Measurements from ENCODE around the gene FAM221B. TPM values are rescaled to one million over a fixed set of nuclear protein-coding genes. Genes with fewer than 3 reads are reported as not detected.

Gene FAM221B
- polyA plus RNA-seq, 4 donors = 0.09 TPM; not detected in 3

DNA sequence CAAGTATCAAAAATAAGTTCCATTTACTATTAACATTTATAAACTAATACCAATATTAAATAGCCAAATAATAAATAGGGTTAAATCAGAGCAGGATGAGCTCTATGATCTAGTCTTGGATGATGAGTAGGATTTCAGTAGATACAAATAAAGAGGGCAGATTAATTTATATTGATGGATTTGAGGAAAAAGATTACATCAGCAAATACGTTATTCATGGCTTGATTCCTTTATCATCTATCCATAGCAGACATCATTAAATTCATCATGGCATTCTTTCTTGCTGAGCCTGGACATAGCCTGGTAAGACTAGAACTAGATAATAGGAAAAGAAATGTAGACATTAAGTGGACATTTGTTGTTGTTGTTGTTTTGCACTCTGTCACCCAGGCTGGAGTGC is 61.1 kb downstream of the FAM221B start:
- FAIRE-seq = no peak
- Histone ChIP-seq H3K4me3 (ENCODE audit: low read depth in 1 of 3, low read length in 3 of 3) (no peak overlapping the region), H3K27me3 (ENCODE audit: control insufficient read depth in 3 of 3, insufficient read depth in 3 of 3, low read length in 3 of 3) (no peaks in the 10 kb centered on the region), H3K27ac (ENCODE audit: low read depth in 1 of 3, low read length in 2 of 3) (no peak overlapping the region), H3K9me3 (ENCODE audit: control insufficient read depth in 2 of 2, insufficient read depth in 1 of 2, low read depth in 1 of 2, low read length in 1 of 2) (no peaks in the 10 kb centered on the region), H3K36me3 (ENCODE audit: control insufficient read depth in 3 of 3, insufficient read depth in 2 of 3, low read depth in 1 of 3, low read length in 3 of 3) (no peaks in the 10 kb centered on the region), H3K4me1 (ENCODE audit: control insufficient read depth in 3 of 3, insufficient read depth in 2 of 3, low read depth in 1 of 3, low read length in 2 of 3) (peaks cover 2 to 19% (median 8%) of the 10 kb centered on the region in 3 donors)
- DNase-seq = no peak
- WGBS, 3 donors = 85 to 100% (median 94%) methylated on average over 1 of the region's 1 CpG

DNA sequence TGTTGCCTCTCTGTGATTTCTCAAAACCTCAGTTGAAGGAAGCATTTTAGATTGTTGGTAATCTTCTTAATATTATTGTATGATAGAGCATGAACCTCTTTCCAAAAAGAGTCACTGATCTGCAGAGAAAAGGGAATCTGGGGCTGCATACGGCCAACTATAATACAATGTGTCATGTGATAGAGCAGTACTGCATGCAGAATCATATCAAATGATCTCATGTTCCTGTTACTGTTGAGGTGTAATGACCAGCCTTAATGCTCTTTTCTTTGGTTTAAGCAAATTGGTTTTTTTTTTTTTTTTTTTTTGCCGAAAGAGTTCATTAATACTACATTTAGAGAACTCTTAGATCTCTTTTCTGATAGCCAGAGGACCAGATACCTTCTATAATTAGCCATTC is 61.5 kb downstream of the FAM221B start:
- Histone ChIP-seq H3K27me3 (ENCODE audit: control insufficient read depth in 3 of 3, insufficient read depth in 3 of 3, low read length in 3 of 3) (no peaks in the 10 kb centered on the region), H3K36me3 (ENCODE audit: control insufficient read depth in 3 of 3, insufficient read depth in 2 of 3, low read depth in 1 of 3, low read length in 3 of 3) (no peaks in the 10 kb centered on the region), H3K4me3 (ENCODE audit: low read depth in 1 of 3, low read length in 3 of 3) (no peak overlapping the region), H3K27ac (ENCODE audit: low read depth in 1 of 3, low read length in 2 of 3) (no peak overlapping the region), H3K4me1 (ENCODE audit: control insufficient read depth in 3 of 3, insufficient read depth in 2 of 3, low read depth in 1 of 3, low read length in 2 of 3) (peaks cover 2 to 15% (median 8%) of the 10 kb centered on the region in 3 donors), H3K9me3 (ENCODE audit: control insufficient read depth in 2 of 2, insufficient read depth in 1 of 2, low read depth in 1 of 2, low read length in 1 of 2) (no peaks in the 10 kb centered on the region)
- WGBS, 3 donors = 80 to 94% (median 87%) methylated on average over 2 of the region's 2 CpGs
- FAIRE-seq (no peak), DNase-seq (no peak)

Other genes with a start within 250 kb of the FAM221B start
- 10 to 100 TPM; 22.4 to 53.0 (median 43.1) TPM for gene TESK1, start 223.5 kb downstream of the FAM221B start, polyA plus RNA-seq
- gene CD72, start 210.3 kb downstream of the FAM221B start, polyA plus RNA-seq = 1 to 10 TPM in 3 of 4 donors, under 1 TPM in 1; 0.54 to 2.3 (median 1.6) TPM
- 1 to 10 TPM in 3 of 4 donors, under 1 TPM in 1; 0.89 to 5.9 (median 1.4) TPM for gene SIT1, start 177.8 kb downstream of the FAM221B start, polyA plus RNA-seq
- gene RMRP, start 170.7 kb downstream of the FAM221B start, polyA plus RNA-seq = 100 to 1,000 TPM in 1 of 4 donors, not detected in 3; 269 TPM
- 10 to 100 TPM; 10.6 to 49.0 (median 27.3) TPM for gene CCDC107, start 170.4 kb downstream of the FAM221B start, polyA plus RNA-seq
- gene ARHGEF39, start 163.5 kb downstream of the FAM221B start, polyA plus RNA-seq = 1 to 10 TPM in 2 of 4 donors, under 1 TPM in 2; 0.54 to 8.7 (median 3.3) TPM
- gene CA9, start 154.8 kb downstream of the FAM221B start, polyA plus RNA-seq = 100 to 1,000 TPM in 1 of 4 donors, 1 to 10 TPM in 2, under 1 TPM in 1; 0.09 to 172 (median 4.4) TPM
- gene TPM2, start 138.8 kb downstream of the FAM221B start, polyA plus RNA-seq = 100 to 1,000 TPM in 1 of 4 donors, 10 to 100 TPM in 3; 23.0 to 253 (median 81.2) TPM
- 100 to 1,000 TPM in 1 of 4 donors, 10 to 100 TPM in 3; 82.1 to 103 (median 88.5) TPM for gene TLN1, start 96.5 kb downstream of the FAM221B start, polyA plus RNA-seq
- 10 to 100 TPM; 22.3 to 31.2 (median 27.7) TPM for gene CREB3, start 96.1 kb downstream of the FAM221B start, polyA plus RNA-seq
- gene GBA2, start 79.5 kb downstream of the FAM221B start, polyA plus RNA-seq = 100 to 1,000 TPM in 3 of 4 donors, 10 to 100 TPM in 1; 63.4 to 176 (median 136) TPM
- 10 to 100 TPM in 3 of 4 donors, 1 to 10 TPM in 1; 8.1 to 20.9 (median 15.4) TPM for gene RGP1, start 79.4 kb downstream of the FAM221B start, polyA plus RNA-seq
- under 1 TPM in 2 of 4 donors, not detected in 2; 0.18 to 0.52 TPM for gene MSMP, start 74.5 kb downstream of the FAM221B start, polyA plus RNA-seq
- gene NPR2, start 37.1 kb downstream of the FAM221B start, polyA plus RNA-seq = 10 to 100 TPM in 1 of 4 donors, 1 to 10 TPM in 2, under 1 TPM in 1; 0.89 to 12.0 (median 4.9) TPM
- gene SPAG8, start 16.5 kb downstream of the FAM221B start, polyA plus RNA-seq = under 1 TPM in 2 of 4 donors, not detected in 2; 0.49 to 0.72 TPM
- 100 to 1,000 TPM in 2 of 4 donors, 10 to 100 TPM in 2; 34.4 to 138 (median 93.9) TPM for gene HINT2, start 13.7 kb downstream of the FAM221B start, polyA plus RNA-seq
- gene TMEM8B, start 496 bp upstream of the FAM221B start, polyA plus RNA-seq = 10 to 100 TPM in 1 of 4 donors, 1 to 10 TPM in 2, under 1 TPM in 1; 0.89 to 35.9 (median 4.5) TPM
- gene OR13J1, start 41.7 kb upstream of the FAM221B start, polyA plus RNA-seq = under 1 TPM in 1 of 4 donors, not detected in 3; 0.19 TPM
- 10 to 100 TPM in 1 of 4 donors, 1 to 10 TPM in 3; 1.8 to 17.8 (median 7.5) TPM for gene HRCT1, start 77.5 kb upstream of the FAM221B start, polyA plus RNA-seq
- under 1 TPM; 0.45 to 0.81 (median 0.54) TPM for gene SPAAR, start 80.8 kb upstream of the FAM221B start, polyA plus RNA-seq
- under 1 TPM in 1 of 4 donors, not detected in 3; 0.06 TPM for gene OR2S2, start 129.4 kb upstream of the FAM221B start, polyA plus RNA-seq
- 1 to 10 TPM in 2 of 4 donors, under 1 TPM in 1, not detected in 1; 0.81 to 5.0 (median 4.7) TPM for gene RECK, start 208.2 kb upstream of the FAM221B start, polyA plus RNA-seq